H1 (cell line): Measurements from ENCODE around the gene CORO2B. TPM values are rescaled to one million over a fixed set of nuclear protein-coding genes. Genes with fewer than 3 reads are reported as not detected.

Experiments
- CTCF ChIA-PET: fragments of 300-600 bp; sonication (Branson Sonifier 250); formaldehyde crosslinking; loops from one replicate; lab custom pipeline; 2021; ENCODE audit not compliant: partially characterized antibody; lab: Charles Lee
- POLR2A ChIA-PET: fragments of 300-600 bp; sonication (Branson Sonifier 250); formaldehyde crosslinking; loops from one replicate; lab custom pipeline; 2021; ENCODE audit warnings: inconsistent platforms; ENCODE audit not compliant: partially characterized antibody; lab: Charles Lee
- DNase-seq, 2 experiments: peaks; one replicate each; pipeline versions ENCODE4 v3.0.0 to v3.0.0-alpha.2; 2010 to 2022; ENCODE audit warnings: low spot score in 2 of 2, low read depth in 1 of 2, mixed read lengths in 1 of 2
- FAIRE-seq: peaks from 2 replicates; lab custom pipeline; 2011; peaks lifted over from hg19 to GRCh38; lab: Jason Lieb, UNC
- H2AFZ ChIP-seq: 2 replicates; pipeline ENCODE4 v1.8.1; 2012; ENCODE audit warnings: low read length, inconsistent platforms
- H2AK5ac ChIP-seq: 2 replicates; pipeline ENCODE4 v1.6.1; 2013; ENCODE audit warnings: low read depth, low read length
- H2BK120ac ChIP-seq: replicated peaks from 2 replicates; pipeline ENCODE3; 2013; ENCODE audit warnings: low read depth, low read length, inconsistent platforms
- H2BK12ac ChIP-seq: 2 replicates; pipeline ENCODE4 v1.6.1; 2013; ENCODE audit warnings: low read depth, low read length
- H2BK15ac ChIP-seq: 2 replicates; pipeline ENCODE4 v1.6.1; 2013; ENCODE audit warnings: low read length
- H2BK20ac ChIP-seq: 2 replicates; pipeline ENCODE4 v1.6.1; 2013; ENCODE audit warnings: low read length
- H2BK5ac ChIP-seq: 2 replicates; pipeline ENCODE4 v1.6.1; 2013; ENCODE audit warnings: low read depth, low read length
- H3K14ac ChIP-seq: 2 replicates; pipeline ENCODE4 v1.6.1; 2013; ENCODE audit warnings: inconsistent platforms; ENCODE audit not compliant: insufficient read length
- H3K18ac ChIP-seq: 2 replicates; pipeline ENCODE4 v1.6.1; 2013; ENCODE audit warnings: low read length; ENCODE audit errors: extremely low read depth
- H3K23ac ChIP-seq: 2 replicates; pipeline ENCODE4 v1.6.1; 2013; ENCODE audit warnings: inconsistent platforms; ENCODE audit not compliant: insufficient read length
- H3K23me2 ChIP-seq: 2 replicates; pipeline ENCODE4 v1.6.1; 2013; ENCODE audit warnings: low read depth, low read length
- H3K27ac ChIP-seq: 2 replicates; pipeline ENCODE4 v1.6.1; 2011; ENCODE audit warnings: low read depth, low read length, inconsistent platforms
- H3K27me3 ChIP-seq, 4 experiments: replicated peaks in 1 of 4; 1 replicate in 1 of 4; 2 replicates in 3 of 4; pipeline versions ENCODE4 v1.6.1 to v1.8.1; 2011 to 2013; ENCODE audit warnings: low read length in 3 of 4, mild to moderate bottlenecking in 3 of 4, inconsistent platforms in 2 of 4, mixed read lengths in 2 of 4, moderate library complexity in 1 of 4; ENCODE audit not compliant: control insufficient read depth in 3 of 4, insufficient read depth in 3 of 4; ENCODE audit errors: extremely low read depth in 1 of 4
- H3K36me3 ChIP-seq, 4 experiments: 2 replicates each; pipeline versions ENCODE4 v1.6.1 to v1.8.1; 2011 to 2013; ENCODE audit warnings: mild to moderate bottlenecking in 4 of 4, low read length in 3 of 4, moderate library complexity in 2 of 4, control low read depth in 1 of 4, inconsistent platforms in 1 of 4; ENCODE audit not compliant: insufficient read depth in 4 of 4, control insufficient read depth in 2 of 4
- H3K4ac ChIP-seq: replicated peaks from 2 replicates; pipeline ENCODE3; 2013; ENCODE audit warnings: low read length, low read depth, mixed read lengths, inconsistent platforms; ENCODE audit not compliant: insufficient read length
- H3K4me1 ChIP-seq, 4 experiments: replicated peaks in 1 of 4; 1 replicate in 1 of 4; 2 replicates in 3 of 4; pipeline versions ENCODE4 v1.6.1 to v1.8.1; 2011 to 2013; ENCODE audit warnings: low read length in 3 of 4, inconsistent platforms in 2 of 4, mixed read lengths in 1 of 4; ENCODE audit not compliant: insufficient read depth in 4 of 4, control insufficient read depth in 3 of 4
- H3K4me2 ChIP-seq, 2 experiments: 2 replicates each; pipeline versions ENCODE4 v1.6.1 to v1.8.1; 2011 to 2013; ENCODE audit warnings: low read depth in 2 of 2, low read length in 2 of 2, control low read depth in 1 of 2, inconsistent platforms in 1 of 2, mild to moderate bottlenecking in 1 of 2; ENCODE audit not compliant: insufficient read depth in 1 of 2
- H3K4me3 ChIP-seq, 4 experiments: fragments of 200-600, 300-600 bp in 1 of 4; sonication (generic), shearing (Covaris generic), sonication (Bioruptor Twin) in 1 of 4; 2 replicates each; pipeline versions ENCODE4 v1.5.1 to v1.8.1; 2011 to 2016; ENCODE audit warnings: low read length in 4 of 4, low read depth in 3 of 4, control low read depth in 2 of 4, inconsistent platforms in 2 of 4, mild to moderate bottlenecking in 2 of 4, mixed read lengths in 1 of 4, moderate library complexity in 1 of 4; ENCODE audit not compliant: insufficient read depth in 2 of 4; ENCODE audit errors: extremely low read depth in 1 of 4
- H3K56ac ChIP-seq: replicated peaks from 2 replicates; pipeline ENCODE3; 2013; ENCODE audit warnings: low read depth, mild to moderate bottlenecking, mixed read lengths, low read length, inconsistent platforms; ENCODE audit not compliant: insufficient read length
- H3K79me1 ChIP-seq: 2 replicates; pipeline ENCODE4 v1.6.1; 2013; ENCODE audit warnings: low read depth, low read length, control low read depth
- H3K79me2 ChIP-seq, 2 experiments: 2 replicates each; pipeline versions ENCODE4 v1.6.1 to v1.8.1; 2012 to 2013; ENCODE audit warnings: low read length in 2 of 2, mild to moderate bottlenecking in 2 of 2, inconsistent platforms in 1 of 2; ENCODE audit not compliant: insufficient read depth in 2 of 2, control insufficient read depth in 1 of 2
- H3K9ac ChIP-seq, 4 experiments: replicated peaks in 1 of 4; 1 replicate in 1 of 4; 2 replicates in 3 of 4; pipeline versions ENCODE4 v1.6.1 to v1.8.1; 2011 to 2013; ENCODE audit warnings: low read depth in 3 of 4, low read length in 3 of 4, control low read depth in 2 of 4, mild to moderate bottlenecking in 2 of 4, moderate library complexity in 2 of 4, inconsistent platforms in 1 of 4; ENCODE audit errors: extremely low read depth in 1 of 4
- H3K9me3 ChIP-seq, 2 experiments: 2 replicates each; pipeline versions ENCODE4 v1.6.1 to v1.8.1; 2012 to 2013; ENCODE audit warnings: mild to moderate bottlenecking in 2 of 2, moderate library complexity in 2 of 2, control low read depth in 1 of 2, inconsistent platforms in 1 of 2, low read depth in 1 of 2, low read length in 1 of 2, mixed read lengths in 1 of 2; ENCODE audit not compliant: insufficient read depth in 2 of 2
- H4K20me1 ChIP-seq, 2 experiments: replicated peaks in 1 of 2; 2 replicates each; pipeline versions ENCODE3 to v1.8.1; 2011 to 2013; ENCODE audit warnings: inconsistent platforms in 2 of 2, low read length in 2 of 2, mild to moderate bottlenecking in 1 of 2; ENCODE audit not compliant: insufficient read depth in 2 of 2, control insufficient read depth in 1 of 2
- H4K5ac ChIP-seq: 2 replicates; pipeline ENCODE4 v1.6.1; 2013; ENCODE audit warnings: low read length, low read depth, mixed read lengths, inconsistent platforms; ENCODE audit not compliant: insufficient read length
- H4K8ac ChIP-seq: 2 replicates; pipeline ENCODE4 v1.8.0; 2013; ENCODE audit warnings: mild to moderate bottlenecking, moderate library complexity, low read length, inconsistent platforms; ENCODE audit not compliant: insufficient read depth; ENCODE audit errors: extremely low read depth
- H4K91ac ChIP-seq: replicated peaks from 2 replicates; pipeline ENCODE3; 2013; ENCODE audit warnings: low read length, mixed read lengths, inconsistent platforms; ENCODE audit not compliant: insufficient read length
- ATF3 ChIP-seq: IDR thresholded peaks from 2 replicates; pipeline ENCODE4 v1.6.1; 2011; ENCODE audit warnings: low read depth, mild to moderate bottlenecking, low read length; ENCODE audit not compliant: insufficient read depth
- CBX5 ChIP-seq: fragments of 300-800, 300-1000 bp; sonication (generic); IDR thresholded peaks from 2 replicates; pipeline ENCODE4 v1.7.1; 2016; ENCODE audit warnings: antibody characterized with exemption, low read length, low read depth
- CBX8 ChIP-seq: fragments of 300-800, 300-1000 bp; sonication (generic); IDR thresholded peaks from 2 replicates; pipeline ENCODE4 v1.7.1; 2016; ENCODE audit warnings: low read depth, low read length, borderline replicate concordance
- EGR1 ChIP-seq: IDR thresholded peaks from 2 replicates; pipeline ENCODE4 v1.6.1; 2011; ENCODE audit warnings: low read depth, low read length, borderline replicate concordance
- GABPA ChIP-seq: IDR thresholded peaks from 2 replicates; pipeline ENCODE4 v1.6.1; 2011; ENCODE audit warnings: mild to moderate bottlenecking, low read length, moderate library complexity, borderline replicate concordance; ENCODE audit not compliant: insufficient read depth
- HDAC6 ChIP-seq: IDR thresholded peaks from one replicate; pipeline ENCODE4 v1.7.1; 2012; ENCODE audit warnings: low read depth, mild to moderate bottlenecking, inconsistent platforms, low read length, moderate library complexity
- POLR2A ChIP-seq, 2 experiments: IDR thresholded peaks; 1 replicate in 1 of 2; 2 replicates in 1 of 2; pipeline ENCODE4 v1.6.1; 2011; ENCODE audit warnings: low read depth in 2 of 2, low read length in 2 of 2, mild to moderate bottlenecking in 2 of 2; ENCODE audit errors: control extremely low read depth in 1 of 2
- RBBP5 ChIP-seq: IDR thresholded peaks from 2 replicates; pipeline ENCODE4 v1.7.1; 2012; ENCODE audit warnings: low read depth, mild to moderate bottlenecking, inconsistent platforms, low read length, moderate library complexity, borderline replicate concordance
- RFX5 ChIP-seq: IDR thresholded peaks from 2 replicates; pipeline ENCODE4 v1.6.1; 2011; ENCODE audit warnings: low read depth, low read length, improper control_type of control experiment, borderline replicate concordance
- SIX5 ChIP-seq: IDR thresholded peaks from 2 replicates; pipeline ENCODE4 v1.6.1; 2011; ENCODE audit warnings: mild to moderate bottlenecking, low read depth, low read length
- SRF ChIP-seq: IDR thresholded peaks from 2 replicates; pipeline ENCODE4 v1.6.1; 2011; ENCODE audit warnings: mild to moderate bottlenecking, low read depth, low read length, moderate library complexity
- TCF12 ChIP-seq: IDR thresholded peaks from 2 replicates; pipeline ENCODE4 v1.6.1; 2011; ENCODE audit warnings: low read depth, mild to moderate bottlenecking, low read length
- TEAD4 ChIP-seq: IDR thresholded peaks from 2 replicates; pipeline ENCODE4 v1.6.1; 2012; ENCODE audit warnings: low read depth, low read length, inconsistent platforms, mixed read lengths
- YY1 ChIP-seq: IDR thresholded peaks from 2 replicates; pipeline ENCODE4 v1.6.1; 2011; ENCODE audit warnings: low read depth, mild to moderate bottlenecking, low read length
- WGBS, 2 experiments: shearing (Covaris generic) in 1 of 2; methylation state at CpG; one replicate each; pipeline versions ENCODE4 v1.1.6 to v1.1.7; 2013 to 2015; ENCODE audit warnings: low lambda C conversion rate in 2 of 2, mixed read lengths in 2 of 2, inconsistent platforms in 1 of 2, low coverage in 1 of 2, missing lambda C conversion rate in 1 of 2; ENCODE audit not compliant: insufficient replicate concordance in 2 of 2, insufficient coverage in 1 of 2, insufficient read length in 1 of 2; ENCODE audit errors: extremely low coverage in 1 of 2, missing lambda C conversion rate in 1 of 2; 5-methylcytosine and 5-hydroxymethylcytosine counted together
- polyA plus RNA-seq, 7 experiments: library from polyadenylated mRNA; depleted of rRNA in 3 of 7; stranded (reverse) in 5 of 7; unstranded in 2 of 7; fragments of >200 nt in 5 of 7; fragments of 200-250 nt in 2 of 7; gene quantifications; 1 replicate in 5 of 7; 2 replicates in 1 of 7; 4 replicates in 1 of 7; pipeline versions ENCODE4 v1.2.1 to v1.2.3, GENCODE V29; 2011 to 2013; ENCODE audit warnings: missing spikeins in 2 of 7, mixed read lengths in 2 of 7
- total RNA-seq: library from RNA; stranded (reverse); fragmentation: NEBNext Ultra II Directional; extraction: Animal tissue kit (Norgen Biotek cat#: 25700); gene quantifications from 2 replicates; pipeline ENCODE4 v1.2.1, GENCODE V29; 2021

The CORO2B gene
- total and polyA plus RNA-seq, 2 of the 8 experiments (the other 6 are each of a cell fraction or from before 2014, with no cell fraction given), result 3.4 to 6.7 TPM

DNA sequence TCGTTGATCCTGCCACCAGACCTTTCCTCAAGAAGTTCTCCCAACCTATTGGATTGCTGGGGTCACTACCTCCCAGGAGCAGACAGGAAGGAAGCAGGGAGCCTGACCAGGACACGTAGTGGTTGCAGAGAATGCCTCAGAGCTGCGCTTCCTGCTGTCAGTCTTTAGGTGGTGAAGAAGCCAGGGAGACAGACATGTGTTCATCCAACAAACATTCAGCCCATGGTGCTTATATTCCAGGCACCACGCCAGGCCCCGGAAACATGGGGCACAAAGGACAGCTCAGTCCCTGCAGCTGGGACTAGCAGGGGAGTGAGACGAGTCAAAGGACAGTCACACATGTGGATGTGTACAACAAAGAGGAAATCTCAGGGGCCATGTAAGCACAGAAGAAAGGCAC is 26.0 kb upstream of the CORO2B start:
- Histone ChIP-seq H2AFZ (no peak overlapping the region), H3K79me2 (no peaks in the 10 kb centered on the region), H4K91ac (no peak overlapping the region), H3K9ac (no peak overlapping the region), H3K4me3 (no peak overlapping the region), H2BK12ac (no peak overlapping the region), H4K8ac (no peak overlapping the region), H2BK15ac (no peak overlapping the region), H3K4ac (no peak overlapping the region), H3K79me1 (no peaks in the 10 kb centered on the region), H4K5ac (no peak overlapping the region), H3K9me3 (no peaks in the 10 kb centered on the region), H4K20me1 (no peaks in the 10 kb centered on the region), H3K14ac (no peak overlapping the region), H3K18ac (no peak overlapping the region), H3K4me2 (no peak overlapping the region), H3K4me1 (no peaks in the 10 kb centered on the region), H2AK5ac (no peak overlapping the region), H2BK20ac (no peak overlapping the region), H3K56ac (no peak overlapping the region), H3K23me2 (no peaks in the 10 kb centered on the region), H3K27me3 (peaks cover 0 to 2% (median under 1%) of the 10 kb centered on the region in 4 experiments; a peak in 3 of 7 replicates), H3K27ac (no peak overlapping the region), H2BK120ac (no peak overlapping the region), H3K23ac (no peak overlapping the region), H3K36me3 (no peaks in the 10 kb centered on the region), H2BK5ac (no peak overlapping the region)
- FAIRE-seq (no peak), DNase-seq (no peak)
- ChIA-PET CTCF (interaction anchor here (0.8 to 14.4 kb wide), 15 partner anchors 11 to 483 kb away, joined by 3 to 721 read pairs (median 4); no protein-coding TSS in a partner anchor), POLR2A (interaction anchor here (0.6 to 2.5 kb wide), 2 partner anchors 32 to 120 kb away, joined by 3 to 7 read pairs; no protein-coding TSS in a partner anchor)
- 75% methylated on average over 6 of the region's 6 CpGs; no CpG with 5 or more reads in 1 of the 2 experiments for WGBS, 2 experiments
- TF ChIP-seq TCF12 (no peak), SRF (no peak), RBBP5 (no peak), EGR1 (no peak), SIX5 (no peak), POLR2A (IDR thresholded peaks at IDR 0.05; ENCODE audit: control extremely low read depth in 1 of 2, low read depth in 2 of 2, low read length in 2 of 2) (no peak), RFX5 (no peak), ATF3 (no peak), CBX5 (no peak), GABPA (no peak), TEAD4 (no peak), HDAC6 (no peak), CBX8 (no peak), YY1 (no peak)
